WTC11 (cell line): ENCODE results near the gene HOXC11. TPM values are rescaled to one million over a fixed set of nuclear protein-coding genes. Genes with fewer than 3 reads are reported as not detected.

Source experiments
- ATAC-seq: fragments of 200-7000 bp; cut with Tn5 transposase; 2 replicates; pipeline ENCODE4 v1.10.0; 2021; ENCODE audit warnings: mild to moderate bottlenecking, moderate library complexity
- CTCF ChIA-PET: fragments of 300-600 bp; sonication (Branson Sonifier 250); formaldehyde crosslinking; loops from one replicate; lab custom pipeline; 2021; ENCODE audit warnings: antibody characterized with exemption; lab: Charles Lee
- POLR2A ChIA-PET: fragments of 350-600 bp; sonication (Branson Sonifier 250); formaldehyde crosslinking; loops from one replicate; lab custom pipeline; 2021; ENCODE audit warnings: antibody characterized with exemption; lab: Charles Lee
- DNase-seq: peaks from one replicate; pipeline ENCODE4 v3.0.0; 2021; ENCODE audit warnings: low spot score
- H3K27ac Mint-ChIP-seq: 2 replicates; pipeline ENCODE4 v1.8.0; 2021; ENCODE audit warnings: mixed read lengths
- H3K27me3 Mint-ChIP-seq: 2 replicates; pipeline ENCODE4 v1.8.0; 2021; ENCODE audit warnings: low read depth, mild to moderate bottlenecking, moderate library complexity, mixed read lengths
- H3K36me3 Mint-ChIP-seq: 2 replicates; pipeline ENCODE4 v1.8.0; 2021; ENCODE audit warnings: mixed read lengths
- H3K4me1 Mint-ChIP-seq: 2 replicates; pipeline ENCODE4 v1.8.0; 2022; ENCODE audit warnings: mixed read lengths
- H3K4me3 Mint-ChIP-seq: 2 replicates; pipeline ENCODE4 v1.8.0; 2021; ENCODE audit warnings: mild to moderate bottlenecking, moderate library complexity, mixed read lengths
- H3K9me3 Mint-ChIP-seq: 2 replicates; pipeline ENCODE4 v1.8.0; 2021; ENCODE audit warnings: mixed read lengths
- ELF4 ChIP-seq: sonication (generic); formaldehyde crosslinking; IDR thresholded peaks from 2 replicates; pipeline ENCODE4 v1.8.1; 2022; ENCODE audit warnings: low read depth, mild to moderate bottlenecking, moderate library complexity, missing genetic modification reagents
- EMX1 ChIP-seq: fragments of 250-450 bp; sonication (Bioruptor Pico); IDR thresholded peaks from 2 replicates; pipeline ENCODE4 v1.8.0; 2021; ENCODE audit warnings: mild to moderate bottlenecking
- ERG ChIP-seq: fragments of 250-450 bp; sonication (Bioruptor Pico); IDR thresholded peaks from 2 replicates; pipeline ENCODE4 v1.8.0; 2021; ENCODE audit warnings: mild to moderate bottlenecking
- ETV6 ChIP-seq: sonication (generic); formaldehyde crosslinking; IDR thresholded peaks from 2 replicates; pipeline ENCODE4 v1.8.1; 2022; ENCODE audit warnings: mild to moderate bottlenecking, missing genetic modification reagents
- GRHL2 ChIP-seq: fragments of 250-450 bp; sonication (Bioruptor Pico); IDR thresholded peaks from 2 replicates; pipeline ENCODE4 v1.8.0; 2022; ENCODE audit warnings: mild to moderate bottlenecking, moderate library complexity; ENCODE audit not compliant: insufficient replicate concordance, severe bottlenecking
- HMGA2 ChIP-seq: fragments of 250-450 bp; sonication (Bioruptor Pico); IDR thresholded peaks from 2 replicates; pipeline ENCODE4 v1.4.0; 2021; ENCODE audit warnings: mild to moderate bottlenecking, moderate library complexity
- MYBL2 ChIP-seq: sonication (generic); formaldehyde crosslinking; IDR thresholded peaks from 2 replicates; pipeline ENCODE4 v1.8.1; 2023; ENCODE audit warnings: mild to moderate bottlenecking, moderate library complexity, missing genetic modification reagents
- NFATC4 ChIP-seq: fragments of 250-450 bp; sonication (Bioruptor Pico); IDR thresholded peaks from 2 replicates; pipeline ENCODE4 v1.9.0; 2021; ENCODE audit warnings: mild to moderate bottlenecking
- NFE2L1 ChIP-seq: sonication (generic); formaldehyde crosslinking; IDR thresholded peaks from 2 replicates; pipeline ENCODE4 v1.8.1; 2023; ENCODE audit warnings: missing genetic modification reagents
- NR2C2 ChIP-seq: sonication (generic); formaldehyde crosslinking; IDR thresholded peaks from 2 replicates; pipeline ENCODE4 v1.8.0; 2022; ENCODE audit warnings: mild to moderate bottlenecking, missing genetic modification reagents
- SMAD3 ChIP-seq: sonication (generic); formaldehyde crosslinking; IDR thresholded peaks from 2 replicates; pipeline ENCODE4 v1.8.0; 2022; ENCODE audit warnings: missing genetic modification reagents, mild to moderate bottlenecking, borderline replicate concordance
- SP1 ChIP-seq: sonication (generic); formaldehyde crosslinking; conservative IDR thresholded peaks from 2 replicates; pipeline ENCODE4 v1.8.1; 2022; ENCODE audit warnings: missing genetic modification reagents
- TCF7 ChIP-seq: sonication (generic); formaldehyde crosslinking; IDR thresholded peaks from 2 replicates; pipeline ENCODE4 v1.8.0; 2022; ENCODE audit warnings: mild to moderate bottlenecking, low read depth, missing genetic modification reagents, moderate library complexity
- USF2 ChIP-seq: sonication (generic); formaldehyde crosslinking; IDR thresholded peaks from 2 replicates; pipeline ENCODE4 v1.8.1; 2023; ENCODE audit warnings: mild to moderate bottlenecking, missing genetic modification reagents, moderate library complexity
- ZNF121 ChIP-seq: sonication (generic); formaldehyde crosslinking; IDR thresholded peaks from 2 replicates; pipeline ENCODE4 v1.8.0; 2023; ENCODE audit warnings: missing genetic modification reagents
- ZNF263 ChIP-seq: sonication (generic); formaldehyde crosslinking; IDR thresholded peaks from 2 replicates; pipeline ENCODE4 v1.8.1; 2022; ENCODE audit warnings: low read depth, mild to moderate bottlenecking, moderate library complexity, missing genetic modification reagents
- ZNF396 ChIP-seq: fragments of 250-450 bp; sonication (Bioruptor Pico); IDR thresholded peaks from 2 replicates; pipeline ENCODE4 v1.8.0; 2021; ENCODE audit warnings: mild to moderate bottlenecking, moderate library complexity, borderline replicate concordance
- ZNF423 ChIP-seq: fragments of 250-450 bp; sonication (Bioruptor Pico); IDR thresholded peaks from 2 replicates; pipeline ENCODE4 v2.1.2; 2022; ENCODE audit warnings: mild to moderate bottlenecking, moderate library complexity
- total RNA-seq: library from RNA; stranded (reverse); gene quantifications from 3 replicates; pipeline ENCODE4 v1.2.3, GENCODE V29; 2021
- TF ChIP-seq, protein P1 (sequence below): sonication (generic); formaldehyde crosslinking; IDR thresholded peaks from 2 replicates; pipeline ENCODE4 v1.8.1; 2022; ENCODE audit warnings: low read depth, missing genetic modification reagents, borderline replicate concordance
- TF ChIP-seq, protein P2 (sequence below): fragments of 250-450 bp; sonication (Bioruptor Pico); IDR thresholded peaks from 2 replicates; pipeline ENCODE4 v1.9.0; 2021; ENCODE audit warnings: mild to moderate bottlenecking, borderline replicate concordance
- TF ChIP-seq, protein P3 (sequence below): sonication (generic); formaldehyde crosslinking; IDR thresholded peaks from 2 replicates; pipeline ENCODE4 v1.8.0; 2022; ENCODE audit warnings: mild to moderate bottlenecking, missing genetic modification reagents

HOXC11 gene
- total RNA-seq, 1 experiment from 2014 or later: not detected

DNA sequence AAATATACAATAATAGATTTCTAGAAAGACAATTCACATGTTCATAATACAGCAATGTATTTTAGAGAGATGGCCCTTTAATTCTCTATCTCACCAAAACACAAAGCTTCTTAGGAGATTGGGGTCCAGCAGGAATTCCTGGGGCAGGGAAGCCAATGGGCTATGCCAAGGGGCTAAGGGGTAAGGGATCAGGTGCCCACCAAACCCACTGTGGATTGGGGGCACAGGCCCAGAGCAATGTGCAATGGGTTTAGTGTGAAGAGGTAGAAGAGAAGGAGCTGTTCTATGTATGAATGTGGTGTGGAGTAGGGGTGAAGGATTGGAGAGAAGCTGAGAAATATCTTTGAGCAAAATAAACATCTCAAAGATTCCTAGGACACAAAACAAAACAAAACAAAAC, 31.7 kb upstream of the HOXC11 start:
- ChIA-PET CTCF (interaction anchor here (2.2 kb wide), 1 partner anchor 10 kb away, joined by 10 read pairs; no protein-coding TSS in a partner anchor), POLR2A (no interaction called here)
- DNase-seq (no peak), ATAC-seq (no peak)
- Mint-ChIP-seq H3K36me3 (no peaks in the 10 kb centered on the region), H3K4me1 (peaks cover 17% of the 10 kb centered on the region), H3K27me3 (peaks cover 99% of the 10 kb centered on the region), H3K9me3 (no peaks in the 10 kb centered on the region), H3K27ac (no peak overlapping the region), H3K4me3 (no peak overlapping the region)
- TF ChIP-seq ZNF263 (CRISPR knock-in tag): no peak
- TF ChIP-seq ZNF423: no peak
- no peak for TF ChIP-seq EMX1 (CRISPR knock-in tag)
- TF ChIP-seq, protein P1, sequence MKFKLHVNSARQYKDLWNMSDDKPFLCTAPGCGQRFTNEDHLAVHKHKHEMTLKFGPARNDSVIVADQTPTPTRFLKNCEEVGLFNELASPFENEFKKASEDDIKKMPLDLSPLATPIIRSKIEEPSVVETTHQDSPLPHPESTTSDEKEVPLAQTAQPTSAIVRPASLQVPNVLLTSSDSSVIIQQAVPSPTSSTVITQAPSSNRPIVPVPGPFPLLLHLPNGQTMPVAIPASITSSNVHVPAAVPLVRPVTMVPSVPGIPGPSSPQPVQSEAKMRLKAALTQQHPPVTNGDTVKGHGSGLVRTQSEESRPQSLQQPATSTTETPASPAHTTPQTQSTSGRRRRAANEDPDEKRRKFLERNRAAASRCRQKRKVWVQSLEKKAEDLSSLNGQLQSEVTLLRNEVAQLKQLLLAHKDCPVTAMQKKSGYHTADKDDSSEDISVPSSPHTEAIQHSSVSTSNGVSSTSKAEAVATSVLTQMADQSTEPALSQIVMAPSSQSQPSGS (CRISPR knock-in tag): no peak

DNA sequence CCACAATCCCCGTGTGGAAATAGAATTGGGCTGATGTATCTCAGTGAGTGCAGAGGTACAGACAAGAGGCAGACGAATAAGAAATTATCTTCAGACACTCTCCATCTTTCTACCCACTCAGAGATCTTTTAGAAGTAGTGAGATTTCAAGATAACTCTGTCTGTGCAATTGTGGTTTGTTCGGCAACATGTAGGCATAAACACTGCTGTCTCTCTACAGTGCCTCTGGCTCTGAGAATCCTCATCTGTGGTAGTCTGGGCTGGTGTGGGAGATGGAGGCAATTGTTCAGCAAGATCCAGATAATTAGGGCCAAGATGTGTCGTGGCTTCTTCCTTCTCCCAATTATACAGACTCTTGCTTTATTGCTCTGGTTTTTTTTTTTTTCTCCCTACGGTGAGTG, 31.2 kb upstream of the HOXC11 start:
- no peak for TF ChIP-seq ZNF121 (CRISPR knock-in tag)
- TF ChIP-seq GRHL2: no peak
- TF ChIP-seq, protein P2, sequence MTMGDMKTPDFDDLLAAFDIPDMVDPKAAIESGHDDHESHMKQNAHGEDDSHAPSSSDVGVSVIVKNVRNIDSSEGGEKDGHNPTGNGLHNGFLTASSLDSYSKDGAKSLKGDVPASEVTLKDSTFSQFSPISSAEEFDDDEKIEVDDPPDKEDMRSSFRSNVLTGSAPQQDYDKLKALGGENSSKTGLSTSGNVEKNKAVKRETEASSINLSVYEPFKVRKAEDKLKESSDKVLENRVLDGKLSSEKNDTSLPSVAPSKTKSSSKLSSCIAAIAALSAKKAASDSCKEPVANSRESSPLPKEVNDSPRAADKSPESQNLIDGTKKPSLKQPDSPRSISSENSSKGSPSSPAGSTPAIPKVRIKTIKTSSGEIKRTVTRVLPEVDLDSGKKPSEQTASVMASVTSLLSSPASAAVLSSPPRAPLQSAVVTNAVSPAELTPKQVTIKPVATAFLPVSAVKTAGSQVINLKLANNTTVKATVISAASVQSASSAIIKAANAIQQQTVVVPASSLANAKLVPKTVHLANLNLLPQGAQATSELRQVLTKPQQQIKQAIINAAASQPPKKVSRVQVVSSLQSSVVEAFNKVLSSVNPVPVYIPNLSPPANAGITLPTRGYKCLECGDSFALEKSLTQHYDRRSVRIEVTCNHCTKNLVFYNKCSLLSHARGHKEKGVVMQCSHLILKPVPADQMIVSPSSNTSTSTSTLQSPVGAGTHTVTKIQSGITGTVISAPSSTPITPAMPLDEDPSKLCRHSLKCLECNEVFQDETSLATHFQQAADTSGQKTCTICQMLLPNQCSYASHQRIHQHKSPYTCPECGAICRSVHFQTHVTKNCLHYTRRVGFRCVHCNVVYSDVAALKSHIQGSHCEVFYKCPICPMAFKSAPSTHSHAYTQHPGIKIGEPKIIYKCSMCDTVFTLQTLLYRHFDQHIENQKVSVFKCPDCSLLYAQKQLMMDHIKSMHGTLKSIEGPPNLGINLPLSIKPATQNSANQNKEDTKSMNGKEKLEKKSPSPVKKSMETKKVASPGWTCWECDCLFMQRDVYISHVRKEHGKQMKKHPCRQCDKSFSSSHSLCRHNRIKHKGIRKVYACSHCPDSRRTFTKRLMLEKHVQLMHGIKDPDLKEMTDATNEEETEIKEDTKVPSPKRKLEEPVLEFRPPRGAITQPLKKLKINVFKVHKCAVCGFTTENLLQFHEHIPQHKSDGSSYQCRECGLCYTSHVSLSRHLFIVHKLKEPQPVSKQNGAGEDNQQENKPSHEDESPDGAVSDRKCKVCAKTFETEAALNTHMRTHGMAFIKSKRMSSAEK: no peak
- no peak for TF ChIP-seq ZNF263 (CRISPR knock-in tag)
- no peak for TF ChIP-seq NFE2L1 (CRISPR knock-in tag)
- TF ChIP-seq ZNF423: no peak
- TF ChIP-seq SMAD3 (CRISPR knock-in tag): no peak
- TF ChIP-seq MYBL2 (CRISPR knock-in tag): no peak
- TF ChIP-seq, all 79 proteins: peak for 0
- no peaks in the 10 kb centered on the region for H3K9me3 Mint-ChIP-seq
- no peak overlapping the region for H3K27ac Mint-ChIP-seq
- H3K27me3 Mint-ChIP-seq: peaks cover 99% of the 10 kb centered on the region
- peaks cover 16% of the 10 kb centered on the region for H3K4me1 Mint-ChIP-seq
- no peak for DNase-seq
- no peak overlapping the region for H3K4me3 Mint-ChIP-seq
- no peaks in the 10 kb centered on the region for H3K36me3 Mint-ChIP-seq
- no peak for ATAC-seq
- CTCF ChIA-PET: no interaction called here
- POLR2A ChIA-PET: no interaction called here

DNA sequence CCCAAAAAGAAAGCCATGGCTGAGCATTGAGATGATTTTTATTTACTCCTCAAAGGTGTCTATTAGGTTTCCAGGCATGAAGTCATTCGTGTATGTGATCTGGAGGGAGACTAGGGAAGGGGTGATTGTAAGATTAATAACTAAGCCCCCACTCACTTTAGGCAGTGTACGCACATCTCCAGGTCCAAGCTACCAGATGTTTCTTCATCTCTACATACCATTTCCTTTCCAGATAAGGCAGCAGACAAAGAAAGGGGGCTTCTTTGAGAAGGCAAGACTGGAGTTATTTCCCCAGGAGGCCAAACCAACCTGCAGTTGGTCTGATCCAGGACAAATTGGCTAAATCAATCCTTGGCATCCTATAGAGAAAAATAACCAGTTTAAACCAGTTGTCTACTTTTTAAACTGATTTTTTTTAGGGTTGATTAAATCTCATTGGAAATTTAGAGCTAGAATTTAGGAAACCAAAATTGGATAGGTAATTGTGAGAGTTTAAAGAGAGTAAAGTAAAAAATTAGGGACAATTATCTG, 30.4 kb upstream of the HOXC11 start:
- DNase-seq (no peak), ATAC-seq (no peak)
- H3K36me3 Mint-ChIP-seq: no peaks in the 10 kb centered on the region
- peaks cover 16% of the 10 kb centered on the region for H3K4me1 Mint-ChIP-seq
- H3K4me3 Mint-ChIP-seq: no peak overlapping the region
- ChIA-PET POLR2A (no interaction called here), CTCF (no interaction called here)
- H3K27ac Mint-ChIP-seq: no peak overlapping the region
- no peaks in the 10 kb centered on the region for H3K9me3 Mint-ChIP-seq
- H3K27me3 Mint-ChIP-seq: peaks cover 99% of the 10 kb centered on the region
- no peak for TF ChIP-seq NR2C2 (CRISPR knock-in tag)
- TF ChIP-seq HMGA2 (CRISPR knock-in tag): no peak
- no peak for TF ChIP-seq ZNF396 (CRISPR knock-in tag)
- TF ChIP-seq ELF4 (CRISPR knock-in tag): no peak

DNA sequence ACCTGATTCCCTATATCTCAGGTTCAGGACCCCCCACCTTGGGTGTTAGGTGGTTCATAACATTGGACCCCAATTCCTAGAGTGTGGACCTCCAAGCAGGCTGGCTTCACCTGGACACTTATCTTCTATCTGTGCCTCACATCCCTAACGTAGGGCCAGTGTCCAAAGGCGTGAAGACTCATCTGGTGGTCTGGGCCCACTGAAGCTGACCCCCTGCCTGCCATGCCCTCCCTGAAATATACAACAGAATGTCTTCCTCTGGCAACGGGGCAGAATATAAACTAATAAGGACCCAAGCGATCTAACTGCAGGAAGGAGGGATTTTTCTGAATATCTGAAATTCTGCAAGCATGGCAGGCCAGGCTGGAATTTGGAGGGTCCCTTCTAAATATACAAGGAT, 28.7 kb upstream of the HOXC11 start:
- H3K4me1 Mint-ChIP-seq: peaks cover 14% of the 10 kb centered on the region
- peaks cover 100% of the 10 kb centered on the region for H3K27me3 Mint-ChIP-seq
- ATAC-seq: no peak
- DNase-seq: no peak
- CTCF ChIA-PET: interaction anchor here (0.7 to 0.8 kb wide), 3 partner anchors 188 to 242 kb away, joined by 3 to 4 read pairs (median 3); no protein-coding TSS in a partner anchor
- H3K9me3 Mint-ChIP-seq: no peaks in the 10 kb centered on the region
- no peak overlapping the region for H3K27ac Mint-ChIP-seq
- POLR2A ChIA-PET: no interaction called here
- H3K4me3 Mint-ChIP-seq: no peak overlapping the region
- H3K36me3 Mint-ChIP-seq: no peaks in the 10 kb centered on the region
- TF ChIP-seq USF2 (CRISPR knock-in tag): no peak
- no peak for TF ChIP-seq ERG
- TF ChIP-seq SP1 (CRISPR knock-in tag): no peak
- no peak for TF ChIP-seq ETV6
- TF ChIP-seq NFATC4 (CRISPR knock-in tag): no peak
- TF ChIP-seq, protein P3, sequence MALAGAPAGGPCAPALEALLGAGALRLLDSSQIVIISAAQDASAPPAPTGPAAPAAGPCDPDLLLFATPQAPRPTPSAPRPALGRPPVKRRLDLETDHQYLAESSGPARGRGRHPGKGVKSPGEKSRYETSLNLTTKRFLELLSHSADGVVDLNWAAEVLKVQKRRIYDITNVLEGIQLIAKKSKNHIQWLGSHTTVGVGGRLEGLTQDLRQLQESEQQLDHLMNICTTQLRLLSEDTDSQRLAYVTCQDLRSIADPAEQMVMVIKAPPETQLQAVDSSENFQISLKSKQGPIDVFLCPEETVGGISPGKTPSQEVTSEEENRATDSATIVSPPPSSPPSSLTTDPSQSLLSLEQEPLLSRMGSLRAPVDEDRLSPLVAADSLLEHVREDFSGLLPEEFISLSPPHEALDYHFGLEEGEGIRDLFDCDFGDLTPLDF (CRISPR knock-in tag): no peak
- TF ChIP-seq TCF7 (CRISPR knock-in tag): no peak
